GM18907 (cell line): ENCODE results near the gene CCNI2.
"Not testable (repeated sequence)": the region's sequence is repeated elsewhere in the genome, so short reads cannot be mapped to it uniquely, and the experiment has no call there.

ENCODE experiments used
- ATAC-seq: cut with Tn5 transposase; IDR thresholded peaks from one replicate; pipeline ENCODE4 v1.9.1; 2021; ENCODE audit warnings: mild to moderate bottlenecking, moderate library complexity; ENCODE audit not compliant: unreplicated experiment

The CCNI2 gene

DNA sequence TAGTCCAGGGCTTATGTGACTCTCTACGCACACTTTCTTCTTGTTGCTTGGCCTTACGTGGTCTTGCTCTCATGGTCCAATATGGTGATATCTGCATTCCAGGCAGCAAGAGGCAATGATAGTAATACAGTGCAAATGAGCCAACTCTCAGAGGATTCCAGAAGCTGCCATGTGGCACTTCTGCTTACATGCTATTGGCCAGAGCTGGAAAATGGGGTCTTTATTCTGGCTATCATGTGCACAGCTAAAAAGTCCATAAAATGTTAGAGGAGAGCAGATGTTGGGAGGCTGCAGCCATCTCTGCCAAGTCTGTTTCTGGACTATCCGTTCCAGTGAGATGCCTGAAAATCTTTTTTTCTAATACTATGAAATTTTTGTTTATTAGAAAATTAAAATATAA is 32.7 kb downstream of the CCNI2 start:
- ATAC-seq: no peak

DNA sequence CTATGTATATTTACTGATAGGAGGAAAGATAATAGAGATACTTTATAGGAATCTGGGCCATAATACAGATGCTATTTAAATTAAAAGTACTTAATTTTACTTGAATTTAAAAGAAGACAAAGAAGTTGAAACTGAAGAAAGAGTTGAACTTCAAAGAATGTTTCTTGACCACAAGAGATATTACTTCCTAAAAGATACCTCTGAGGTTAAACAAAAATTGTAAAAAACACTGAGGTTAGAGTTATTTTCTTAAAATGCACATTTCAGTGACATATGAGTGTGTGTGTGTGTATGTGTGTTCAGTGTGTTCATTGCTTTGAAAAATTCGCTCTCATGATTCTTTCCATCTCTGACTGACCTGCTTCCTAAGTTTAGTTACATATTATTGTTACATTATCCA is 33.4 kb downstream of the CCNI2 start:
- no peak for ATAC-seq

DNA sequence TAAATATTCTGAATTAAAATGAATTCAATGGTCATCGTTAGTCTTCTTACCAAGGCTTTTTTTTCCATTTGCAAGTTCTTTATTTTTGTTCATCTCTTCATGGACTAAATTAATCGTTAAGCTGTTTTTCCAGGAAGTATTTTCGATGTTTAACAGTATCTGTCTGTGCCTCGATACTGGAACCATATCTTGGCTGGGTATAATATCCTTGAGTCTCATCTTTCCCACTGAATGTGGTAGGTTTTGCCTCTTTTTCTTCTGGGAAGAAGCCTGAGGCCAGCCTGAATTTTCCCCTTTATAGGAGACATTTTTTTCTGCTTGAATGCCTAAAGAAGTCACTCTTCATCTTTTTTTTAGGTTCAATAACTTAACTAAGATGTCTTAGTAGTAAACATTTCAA is 33.8 kb downstream of the CCNI2 start:
- ATAC-seq: no peak

DNA sequence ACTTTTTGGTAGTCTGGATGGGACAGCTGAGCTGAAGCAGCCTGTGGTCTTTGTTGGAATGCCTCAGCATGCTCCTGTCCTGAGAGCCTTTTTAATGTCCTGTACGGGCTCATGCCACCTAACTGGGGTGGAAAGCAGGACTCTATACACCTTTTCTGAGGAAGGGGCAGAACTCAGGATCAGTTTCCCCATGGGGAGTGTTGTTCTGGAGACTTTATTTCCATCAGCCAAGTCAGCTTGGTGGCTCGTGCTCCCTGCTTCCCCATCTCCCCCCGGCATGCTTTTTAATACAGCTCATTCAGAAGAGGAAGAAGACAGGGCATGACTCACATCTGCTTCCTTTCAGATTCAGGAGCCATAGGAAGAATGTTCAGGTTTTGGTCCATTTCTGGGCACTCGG is 34.9 kb downstream of the CCNI2 start:
- no peak for ATAC-seq

DNA sequence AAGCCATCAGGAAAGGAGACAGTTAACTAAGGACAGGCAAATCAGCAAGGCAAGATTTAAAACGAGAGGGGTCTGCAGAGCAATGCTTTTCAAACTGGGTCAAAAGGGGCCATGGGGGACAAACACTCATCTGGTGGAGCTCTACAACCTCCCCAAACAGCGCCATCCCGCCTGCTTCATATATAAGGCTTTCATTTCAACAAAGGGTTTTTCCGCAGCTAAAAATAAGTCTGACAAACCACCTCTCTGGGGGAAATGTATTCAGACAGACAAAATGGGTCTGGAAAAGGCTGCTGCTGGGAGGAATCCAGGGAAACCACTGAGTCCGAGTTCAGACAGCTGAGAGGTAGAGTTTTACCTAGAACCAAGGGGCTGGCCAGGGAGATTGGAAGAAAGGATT is 38.1 kb downstream of the CCNI2 start:
- no peak for ATAC-seq

DNA sequence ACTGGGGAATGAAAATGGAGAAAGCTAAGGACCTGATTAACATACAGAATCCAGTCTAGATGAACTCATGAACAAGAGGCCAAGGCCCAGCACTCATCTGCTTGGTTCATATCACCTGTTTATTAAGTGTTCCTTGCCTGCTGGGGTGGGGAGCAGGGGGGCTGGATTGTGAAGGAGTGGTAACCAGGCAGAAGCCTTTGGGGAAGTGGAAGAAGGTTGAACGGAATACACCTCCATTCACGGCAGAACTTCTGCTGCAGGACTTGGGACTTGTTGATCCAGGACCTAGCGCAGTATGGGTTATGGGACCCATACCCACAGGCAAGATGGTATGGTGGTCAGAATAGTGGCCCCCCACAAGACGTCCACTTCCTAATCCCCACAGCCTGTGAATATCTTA is 38.6 kb downstream of the CCNI2 start:
- no peak for ATAC-seq

DNA sequence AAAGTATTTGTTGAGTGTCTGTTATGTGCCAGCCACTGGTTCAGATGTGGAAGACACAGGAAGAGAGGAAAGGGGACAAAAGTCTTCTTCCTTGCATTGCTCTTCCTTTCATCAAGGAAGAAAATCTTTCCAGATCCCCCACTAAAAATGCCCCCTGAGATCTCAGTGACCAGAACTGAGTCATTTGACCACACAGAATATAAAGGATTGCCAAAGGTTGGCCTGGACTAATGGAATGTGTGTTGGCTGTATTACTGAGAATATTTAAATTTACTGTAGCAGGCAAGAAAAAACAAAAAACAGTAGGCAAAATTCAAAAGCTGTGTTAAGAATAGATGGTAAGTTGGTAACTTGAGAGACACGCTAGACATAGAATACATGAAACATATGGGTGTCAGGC is 39.9 kb downstream of the CCNI2 start:
- no peak for ATAC-seq

DNA sequence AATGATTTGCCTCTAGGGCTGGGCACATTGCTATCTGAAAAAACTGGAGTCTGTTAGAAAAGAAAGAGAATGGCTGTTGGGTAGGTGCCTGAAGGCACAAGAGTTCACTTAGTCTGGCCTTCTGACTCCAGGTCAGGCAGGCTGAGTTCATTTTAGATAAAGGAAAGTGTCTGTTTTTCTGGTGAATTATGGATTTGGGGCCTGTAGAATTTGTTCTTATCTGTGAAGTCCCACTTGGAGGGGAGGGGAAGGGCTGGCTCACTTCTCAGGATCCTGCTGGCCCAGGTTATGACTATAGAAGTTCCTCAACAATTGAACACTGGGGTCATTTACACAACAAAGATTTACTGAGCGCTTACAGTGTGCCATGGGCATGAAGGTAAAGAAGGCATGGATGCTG is 41.3 kb downstream of the CCNI2 start:
- ATAC-seq: no peak

DNA sequence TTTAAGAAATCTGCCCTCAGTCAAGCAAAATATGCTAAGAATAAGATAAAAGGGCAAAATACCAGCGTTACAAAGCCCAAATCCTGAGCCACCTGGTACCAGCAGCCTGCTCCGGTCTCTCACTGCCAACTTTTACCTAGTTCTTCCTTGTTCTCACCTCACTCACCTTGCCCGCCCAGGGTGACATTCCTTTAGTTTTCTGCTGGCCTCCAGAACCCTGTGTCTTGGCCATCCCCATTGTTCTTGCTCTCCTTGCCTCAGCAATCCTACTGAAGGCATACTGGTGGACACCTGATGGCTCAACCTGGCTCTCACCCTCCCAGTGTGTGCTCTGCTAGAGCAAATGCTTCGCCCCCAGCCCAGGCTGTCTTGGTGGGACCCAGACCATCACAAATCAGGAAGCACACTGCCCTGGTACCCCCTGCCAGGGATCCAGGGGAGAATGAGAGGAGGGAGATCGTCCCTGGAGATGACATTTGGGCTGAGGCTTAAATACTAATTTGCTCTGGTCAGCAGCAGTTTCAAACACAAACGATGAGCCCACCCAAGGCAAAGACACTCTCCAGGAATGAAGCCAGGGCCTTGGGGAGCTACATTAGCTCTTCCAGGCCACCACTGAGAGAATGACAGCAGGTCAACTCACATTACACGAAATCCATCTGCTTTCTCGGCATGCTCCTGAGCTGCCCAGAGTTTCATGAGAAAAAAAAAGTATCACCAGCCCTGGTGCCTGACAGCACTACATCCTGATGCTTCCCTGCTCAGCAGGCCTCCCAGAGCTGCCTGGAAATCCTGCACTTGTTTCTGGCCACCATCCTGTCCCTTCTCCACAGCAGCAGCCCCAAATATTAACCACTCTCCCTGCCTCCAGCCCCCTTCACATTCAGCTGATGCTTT is 42.0 kb downstream of the CCNI2 start:
- no peak for ATAC-seq

DNA sequence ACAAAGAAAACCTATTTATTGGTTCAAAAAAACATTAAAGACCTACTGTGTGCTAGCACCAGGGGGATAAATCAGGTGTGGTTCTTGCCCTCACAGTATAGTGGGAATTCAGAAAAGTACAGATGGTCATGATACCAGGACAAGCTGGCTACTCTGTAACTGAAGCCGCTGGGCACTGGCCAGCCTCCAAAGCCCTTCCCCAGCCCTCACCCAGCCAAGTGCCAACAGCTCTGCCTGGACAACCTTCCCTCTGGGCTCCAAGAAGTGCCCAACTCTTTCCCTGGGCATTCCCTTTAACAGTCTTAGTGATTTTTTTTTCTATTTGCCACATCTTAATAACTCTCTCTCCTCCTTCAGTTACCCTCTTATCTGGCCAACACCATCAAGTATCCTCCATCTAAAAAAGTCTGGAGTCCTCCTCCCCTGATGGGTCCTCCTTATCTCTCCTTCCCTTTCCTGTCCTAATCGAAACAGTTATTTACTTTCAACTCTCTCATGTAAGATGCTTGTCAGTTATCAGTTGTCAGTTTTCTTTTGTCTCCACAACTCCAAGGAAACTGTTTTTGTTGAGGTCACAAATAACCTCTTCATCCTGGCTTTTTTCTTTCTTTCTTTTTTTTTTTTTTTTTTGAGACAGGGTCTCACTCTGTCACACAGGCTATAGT is 43.1 kb downstream of the CCNI2 start:
- ATAC-seq: no peak

DNA sequence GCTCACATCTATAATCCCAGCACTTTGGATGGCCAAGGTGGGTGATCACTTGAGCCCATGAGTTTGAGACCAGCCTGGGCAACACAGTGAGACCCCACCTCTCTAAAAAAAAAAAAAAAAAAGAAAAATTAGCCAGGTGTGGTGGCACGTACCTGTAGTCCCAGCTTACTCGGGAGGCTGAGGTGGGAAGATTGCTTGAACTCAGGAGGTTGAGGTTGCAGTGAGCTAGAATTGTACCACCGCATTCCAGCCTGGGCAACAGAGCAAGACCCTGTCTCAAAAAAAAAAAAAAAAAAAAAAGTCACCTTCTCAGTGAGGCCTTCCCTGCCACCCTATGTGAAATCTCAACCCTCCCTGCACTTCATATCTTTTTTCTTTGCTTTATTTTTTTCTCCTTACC is 43.8 kb downstream of the CCNI2 start:
- no peak for ATAC-seq

DNA sequence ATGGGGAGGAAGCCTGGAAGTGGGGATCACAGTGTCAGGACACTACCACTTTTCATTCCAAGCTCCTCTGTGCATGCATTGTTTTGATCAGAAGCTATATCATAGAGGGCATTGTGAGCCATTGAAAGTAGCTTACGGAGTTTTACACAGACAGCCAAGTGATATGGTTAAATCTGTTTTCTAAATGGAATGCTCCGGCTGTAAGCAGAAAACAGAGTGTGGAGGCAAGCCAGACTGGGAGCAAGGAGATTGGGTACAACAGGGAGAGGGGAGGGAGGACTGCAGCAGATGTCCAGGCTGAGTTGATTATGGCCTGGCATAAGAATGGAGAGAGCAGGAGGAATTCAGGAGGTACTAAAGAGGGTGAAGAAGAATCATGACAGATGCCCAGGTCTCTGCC is 50.4 kb downstream of the CCNI2 start:
- no peak for ATAC-seq

DNA sequence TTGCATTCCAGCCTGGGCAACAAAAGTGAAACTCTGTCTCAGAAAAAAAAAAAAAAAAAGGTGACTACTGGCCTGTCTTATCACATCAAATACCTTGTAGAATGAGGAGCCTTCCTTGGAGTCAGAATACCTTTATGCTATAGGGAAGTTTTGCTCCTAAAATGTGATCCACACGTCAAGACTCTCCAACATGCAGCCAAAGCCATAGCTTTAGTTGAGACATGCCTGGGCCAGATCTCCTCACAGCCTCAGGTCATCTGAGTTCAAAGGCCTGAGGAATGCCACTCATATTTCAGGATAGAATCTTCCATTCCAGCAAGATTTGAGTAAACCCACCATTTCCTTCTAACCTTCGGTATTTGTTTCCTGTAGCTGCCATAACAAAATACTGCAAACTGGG is 52.2 kb downstream of the CCNI2 start:
- ATAC-seq: no peak

DNA sequence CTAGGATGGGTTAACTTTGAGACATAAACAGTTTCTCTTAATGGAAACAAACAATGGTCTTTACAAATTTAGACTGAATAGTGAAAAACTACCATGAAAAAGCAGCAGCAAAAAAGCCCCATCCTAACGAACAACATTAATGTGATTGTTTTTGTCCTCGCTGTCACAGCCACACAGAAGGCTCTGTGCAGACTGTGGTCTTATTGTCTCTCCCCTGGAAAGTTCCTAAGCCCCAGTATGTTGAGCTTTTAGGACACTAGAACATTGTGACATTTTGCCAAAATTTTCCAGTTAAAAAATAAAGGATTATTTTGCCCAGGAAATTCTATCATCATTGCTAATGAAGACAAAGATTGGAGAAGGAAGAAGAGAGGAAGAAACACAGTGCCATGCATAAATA is 53.3 kb downstream of the CCNI2 start:
- ATAC-seq: no peak

DNA sequence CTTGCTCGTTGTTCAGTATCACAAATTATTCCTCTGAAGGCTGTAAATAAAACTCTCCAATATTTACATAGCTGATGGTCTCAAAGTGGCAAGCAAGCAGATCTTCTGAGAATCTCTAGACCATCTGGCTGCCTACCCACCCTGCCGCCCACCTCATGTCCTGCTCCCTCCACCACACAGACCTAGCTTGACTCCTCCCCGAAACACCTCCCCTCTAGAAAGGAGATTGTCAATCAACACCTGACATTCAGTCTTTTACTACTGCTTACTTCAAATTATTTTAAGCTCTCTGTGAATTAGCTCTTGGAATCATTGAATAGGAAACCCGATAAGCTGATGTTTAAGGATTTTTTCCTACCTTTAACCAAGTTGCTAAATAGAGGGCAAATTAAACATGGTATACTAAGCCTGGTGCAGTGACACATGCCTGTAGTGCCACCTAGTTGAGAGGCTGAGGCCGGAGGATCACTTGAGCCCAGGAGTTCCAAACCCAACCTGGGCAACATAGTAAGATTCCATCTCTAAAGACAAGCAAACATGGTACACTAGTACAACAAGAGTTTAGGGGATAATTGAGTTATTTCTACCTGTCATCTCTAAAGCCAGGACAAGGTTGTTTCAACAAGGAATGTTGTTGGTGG is 54.9 kb downstream of the CCNI2 start:
- ATAC-seq: no peak

DNA sequence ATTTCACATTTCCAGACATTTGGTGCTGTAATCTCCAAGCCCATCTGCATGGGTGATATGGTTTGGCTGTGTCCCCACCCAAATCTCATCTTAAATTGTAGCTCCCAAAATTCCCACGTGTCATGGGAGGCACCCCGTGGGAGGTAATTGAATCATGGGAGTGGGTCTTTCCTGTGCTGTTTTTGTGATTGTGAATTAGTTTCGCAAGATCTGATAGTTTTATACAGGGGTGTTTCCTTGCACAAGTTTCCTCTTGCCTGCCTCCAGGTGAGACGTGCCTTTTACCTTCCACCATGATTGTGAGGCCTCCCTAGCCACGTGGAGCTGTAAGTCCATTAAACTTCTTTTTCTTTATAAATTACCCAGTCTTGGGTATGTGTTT is 55.5 kb downstream of the CCNI2 start:
- not testable (repeated sequence) for ATAC-seq
